Stimulated activated CD4-positive, alpha-beta T cell treated with anti-CD3 and anti-CD28 coated beads, TNF-alpha, amount 100 ng/mL, for 4 hours (primary cell): Measurements from ENCODE around the gene PARVB.
"Not testable (repeated sequence)": the region's sequence is repeated elsewhere in the genome, so short reads cannot be mapped to it uniquely, and the experiment has no call there.

Experiments used
- DNase-seq, 3 experiments: peaks; one replicate each; pipeline ENCODE4 v3.0.0-alpha.2; 2020; ENCODE audit warnings: low read depth in 3 of 3

PARVB gene

GRCh38 chr22:44108806-44109385, 84.8 kb downstream of the PARVB start:
- DNase-seq, result no peak

DNA sequence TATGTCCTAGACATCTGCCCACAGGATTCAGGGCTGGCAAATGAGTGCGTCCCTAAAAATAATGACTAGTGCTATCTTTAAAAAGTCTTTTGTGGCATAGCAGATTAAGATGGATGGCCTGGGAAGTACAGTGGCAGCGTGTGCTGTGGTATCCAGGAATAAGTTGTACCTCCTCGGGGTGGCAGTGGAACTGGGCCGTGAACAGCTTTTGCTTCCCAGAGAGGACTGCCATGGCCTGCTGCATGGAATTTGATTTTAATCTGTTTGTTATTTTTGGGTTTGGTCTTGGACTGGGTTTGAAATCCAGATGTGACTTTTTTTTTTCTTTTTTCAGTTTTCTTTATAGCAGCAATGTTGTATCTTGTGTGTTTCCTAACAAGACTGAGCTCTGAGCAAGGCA, 85.3 kb downstream of the PARVB start:
- no peak for DNase-seq

- not testable (repeated sequence) for DNase-seq
Observed at GRCh38 chr22:44110656-44111055, 86.6 kb downstream of the PARVB start.

GRCh38 chr22:44111562-44112155, 87.6 kb downstream of the PARVB start:
- no peak for DNase-seq

DNA sequence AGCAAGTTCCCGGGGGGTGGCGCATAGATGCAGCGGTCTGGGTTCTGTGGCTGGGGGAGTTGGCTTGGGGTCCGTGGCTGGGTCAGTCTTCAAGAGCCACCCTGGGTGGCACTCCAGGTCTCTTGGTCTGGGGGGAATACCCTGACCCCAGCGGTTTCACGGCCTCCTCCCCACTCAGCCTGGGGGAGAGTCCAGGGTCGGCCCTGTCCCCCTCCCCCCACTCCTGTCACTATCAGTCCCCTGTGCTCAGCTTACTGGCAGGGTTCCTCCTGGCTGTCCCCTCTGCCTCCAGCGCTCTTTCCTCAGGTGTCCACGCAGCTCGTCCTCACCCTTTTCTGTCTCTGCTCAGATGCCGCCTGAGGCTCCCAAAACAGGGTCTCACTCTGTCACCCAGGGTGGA, 88.1 kb downstream of the PARVB start:
- no peak for DNase-seq

DNA sequence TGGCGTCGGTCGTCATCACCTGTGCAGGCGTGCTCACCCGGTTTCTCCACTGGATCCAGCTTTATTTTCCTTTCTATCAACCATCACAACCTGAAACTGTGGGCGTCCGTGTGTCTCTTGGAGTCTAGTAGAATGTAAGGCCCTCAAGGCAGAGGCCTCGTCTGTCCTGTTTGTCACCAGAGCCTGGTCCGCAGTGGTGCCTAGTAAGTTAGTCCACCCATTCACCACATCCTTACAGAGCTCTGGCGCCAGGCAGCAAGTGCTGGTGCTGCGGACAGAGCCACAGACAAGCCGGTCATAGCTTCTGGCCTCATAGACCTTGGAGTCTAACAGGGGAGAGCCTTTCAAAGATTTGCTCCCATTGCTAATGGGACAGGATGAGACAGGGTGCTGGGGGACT, 92.2 kb downstream of the PARVB start:
- DNase-seq, result no peak

GRCh38 chr22:44116755-44117684, 92.9 kb downstream of the PARVB start:
- DNase-seq, result no peak

DNA sequence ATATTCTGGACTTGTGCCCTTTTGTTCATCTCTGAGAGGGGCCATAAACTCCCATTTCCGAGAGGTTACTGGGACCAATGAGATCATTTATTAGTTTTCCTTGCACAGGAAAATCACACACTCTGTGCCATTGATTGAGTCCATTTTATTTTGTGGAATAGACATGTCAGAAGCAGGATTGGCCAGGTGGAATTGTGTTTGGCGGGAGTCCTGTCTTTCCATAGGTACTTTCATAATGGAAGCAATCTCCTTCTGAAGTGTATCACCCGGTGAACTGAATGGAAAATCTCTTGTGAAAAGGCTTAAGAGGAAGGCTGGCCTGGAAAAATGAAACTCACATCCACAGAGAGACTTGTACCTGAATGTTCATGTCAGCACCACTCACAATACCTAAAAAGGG, 93.6 kb downstream of the PARVB start:
- no peak for DNase-seq

DNA sequence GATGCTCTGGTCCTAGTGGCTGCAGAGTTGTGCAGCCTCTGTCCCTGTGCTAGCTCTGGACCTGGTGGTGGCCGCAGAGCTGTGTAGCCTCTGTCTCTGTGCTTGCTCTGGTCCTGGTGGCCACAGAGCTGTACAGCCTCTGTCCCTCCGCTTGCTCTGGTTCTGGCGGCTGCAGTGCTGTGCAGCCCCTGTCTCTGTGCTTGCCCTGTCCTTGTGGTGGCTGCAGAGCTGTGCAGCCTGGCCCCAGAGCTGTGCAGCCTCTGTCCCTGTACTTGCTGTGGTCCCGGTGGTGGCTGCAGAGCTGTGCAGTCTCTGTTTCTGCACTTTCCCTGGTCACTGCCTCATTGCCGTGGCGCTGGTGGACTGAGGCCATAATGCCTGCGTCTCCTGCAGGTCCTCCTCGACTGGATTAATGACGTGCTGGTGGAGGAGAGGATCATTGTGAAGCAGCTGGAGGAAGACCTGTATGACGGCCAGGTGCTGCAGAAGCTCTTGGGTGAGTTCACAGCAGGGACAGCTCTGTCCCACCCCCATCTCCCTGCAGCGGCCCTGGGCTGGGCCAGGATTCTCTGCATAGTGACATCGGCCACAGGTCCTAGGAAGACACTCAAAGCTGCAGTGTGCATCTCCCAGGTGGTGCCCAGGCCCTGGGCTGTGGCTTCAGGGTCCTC, 94.7 kb downstream of the PARVB start:
- DNase-seq, result no peak

GRCh38 chr22:44119669-44120313, 95.7 kb downstream of the PARVB start:
- DNase-seq, result no peak

DNA sequence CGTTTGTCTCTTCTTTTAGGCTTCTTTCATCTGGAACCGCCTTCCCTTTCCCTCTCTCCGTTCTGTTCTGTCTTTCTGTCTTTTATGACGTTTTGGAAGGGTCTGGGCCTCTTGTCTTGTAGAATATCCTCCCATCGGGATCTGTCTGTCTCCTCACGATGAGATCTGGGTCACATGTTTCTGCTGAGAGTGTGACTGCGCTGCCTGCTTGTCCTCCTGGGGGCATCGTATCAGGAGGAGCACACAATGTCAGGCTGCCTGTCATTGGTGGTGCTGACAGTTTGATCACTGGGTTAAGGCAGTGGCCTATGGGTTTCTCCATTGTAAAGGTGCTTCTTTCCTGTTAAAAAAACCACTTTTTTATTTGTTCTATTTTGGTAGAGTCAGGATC, 96.2 kb downstream of the PARVB start:
- DNase-seq, result no peak

GRCh38 chr22:44125421-44125820, 101.3 kb downstream of the PARVB start:
- DNase-seq, result no peak

DNA sequence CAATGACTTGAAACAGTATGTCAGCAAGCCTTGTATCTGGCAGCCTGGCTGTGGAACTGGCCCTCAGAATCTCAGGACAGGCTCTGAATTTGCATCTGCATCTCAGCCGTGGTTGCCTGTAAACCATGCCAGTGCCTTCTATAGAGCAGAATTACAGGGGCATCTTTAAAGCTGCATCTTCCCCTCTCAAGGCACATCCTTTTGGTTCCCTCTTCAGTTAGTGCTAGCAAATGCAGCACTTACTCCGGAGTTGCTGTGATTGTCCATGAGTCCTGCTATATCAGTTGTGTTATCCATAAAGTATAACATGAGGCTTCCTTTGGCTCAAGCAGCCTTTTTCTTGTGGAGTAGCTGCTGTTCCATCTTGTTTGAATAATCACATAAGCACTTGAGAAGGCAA, 102.7 kb downstream of the PARVB start:
- no peak for DNase-seq

DNA sequence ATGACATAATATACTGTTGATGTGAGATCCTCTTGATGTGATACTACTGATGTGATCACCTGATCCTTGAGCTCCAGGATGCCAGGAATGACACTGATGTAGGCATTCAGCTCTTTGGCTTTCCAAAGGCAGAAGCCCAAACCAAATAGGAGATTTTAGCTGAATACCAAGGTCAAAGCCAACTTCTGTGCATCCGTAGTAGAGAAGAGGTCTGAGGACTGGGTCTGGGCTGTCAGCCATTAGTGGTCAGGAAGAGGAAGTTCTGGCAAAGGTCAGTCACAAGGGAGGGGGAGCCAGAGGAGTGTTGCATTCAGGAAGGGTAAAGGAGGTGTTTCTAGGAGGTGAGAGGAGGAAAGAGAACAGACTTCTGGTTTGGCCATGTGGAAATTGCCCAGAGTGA, 103.3 kb downstream of the PARVB start:
- DNase-seq, result no peak

DNA sequence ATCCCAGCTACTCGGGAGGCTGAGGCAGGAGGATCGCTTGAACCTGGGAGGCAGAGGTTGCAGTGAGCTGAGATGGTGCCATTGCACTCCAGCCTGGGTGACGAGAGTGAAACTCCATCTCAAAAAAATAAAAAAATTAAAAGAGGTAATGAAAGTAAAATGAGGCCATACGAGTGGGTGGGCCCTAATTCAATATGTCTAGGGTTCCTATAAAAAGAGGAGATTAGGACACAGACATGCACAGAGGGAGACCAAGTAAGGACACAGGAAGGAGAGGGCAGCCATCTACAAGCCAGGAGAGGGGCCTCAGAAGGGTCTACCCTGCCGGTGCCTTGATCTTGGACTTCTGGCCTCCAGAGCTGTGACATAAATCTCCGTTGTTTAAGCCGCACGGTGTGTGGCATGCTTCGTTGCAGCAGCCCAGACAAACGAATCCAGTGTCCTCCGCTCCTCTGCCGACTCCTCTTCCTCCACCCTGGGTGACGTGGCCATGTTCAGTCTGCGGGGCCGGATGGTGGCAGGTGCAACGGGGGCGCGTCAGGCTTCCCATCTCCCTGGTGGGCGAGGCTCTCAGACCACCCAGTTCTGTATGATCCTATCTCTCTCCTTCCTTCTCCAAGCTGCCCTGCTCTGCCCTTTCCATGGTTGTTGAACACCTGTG, 105.0 kb downstream of the PARVB start:
- no peak for DNase-seq

DNA sequence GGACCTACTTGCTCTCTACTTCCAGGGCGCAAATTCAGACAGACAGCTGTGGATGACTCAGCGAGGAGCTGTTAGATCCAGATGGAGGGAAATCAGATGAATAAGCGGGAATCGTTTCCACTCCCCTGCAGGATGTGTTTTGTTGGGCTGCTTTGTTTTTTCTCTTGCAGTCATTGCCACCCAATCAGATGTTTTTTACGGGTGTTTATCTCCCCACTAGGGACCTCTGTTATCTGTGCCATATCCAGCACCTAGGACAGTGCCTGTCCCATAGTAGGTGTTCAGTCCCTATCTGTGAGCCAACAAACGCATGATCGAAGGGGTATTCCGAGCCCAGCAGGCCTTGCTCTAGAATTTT, 105.5 kb downstream of the PARVB start:
- no peak for DNase-seq

DNA sequence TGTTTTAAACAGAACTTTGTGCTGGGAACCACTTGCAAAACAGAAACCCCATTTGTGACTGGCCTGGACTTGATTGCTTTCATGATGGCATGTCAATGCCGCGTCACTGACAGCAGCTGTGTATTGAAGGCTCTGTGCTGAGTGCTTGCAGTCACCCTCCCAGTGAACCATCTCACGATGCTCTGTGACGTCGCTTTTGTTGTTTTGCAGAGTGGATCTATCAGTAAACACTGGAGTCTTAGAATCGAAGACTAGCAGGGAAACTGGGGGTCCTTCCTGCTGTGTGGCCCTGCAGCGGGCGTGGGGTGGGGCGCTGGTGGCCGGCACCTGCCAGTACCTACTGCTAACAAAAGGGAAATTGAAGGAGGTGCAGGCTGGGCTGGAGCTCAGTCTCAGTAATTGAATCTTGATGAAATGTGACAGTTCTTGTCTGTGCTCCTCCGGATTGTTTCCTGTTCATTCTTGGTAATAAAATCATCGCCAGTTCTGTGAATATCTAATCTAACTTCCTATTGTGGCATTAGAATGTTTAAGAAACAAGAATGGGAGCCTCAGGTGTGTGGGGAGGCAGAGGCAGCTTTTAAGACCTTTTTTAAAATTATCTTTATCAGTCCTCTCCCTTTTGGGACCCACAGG, 106.1 kb downstream of the PARVB start:
- DNase-seq, result no peak

- DNase-seq, result no peak
Observed at GRCh38 chr22:44131412-44131811, 107.3 kb downstream of the PARVB start.

GRCh38 chr22:44131989-44132685, 108.0 kb downstream of the PARVB start:
- no peak for DNase-seq

DNA sequence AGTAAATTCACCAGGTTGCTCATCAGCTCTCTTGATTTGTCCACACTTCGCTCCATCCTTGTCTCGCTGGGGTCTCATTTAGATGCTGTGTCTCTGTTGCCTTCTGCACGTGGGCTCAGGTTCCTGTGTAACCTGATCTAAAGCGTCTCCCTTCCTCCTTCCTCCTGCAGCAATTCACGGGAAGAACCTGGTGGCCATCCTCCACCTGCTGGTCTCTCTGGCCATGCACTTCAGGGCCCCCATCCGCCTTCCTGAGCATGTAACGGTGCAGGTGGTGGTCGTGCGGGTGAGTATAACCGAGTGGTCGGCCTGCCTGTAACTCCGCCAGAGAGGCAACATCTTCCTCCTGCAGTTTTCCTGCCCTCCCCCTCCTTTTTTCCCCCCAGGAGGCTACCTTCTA, 108.6 kb downstream of the PARVB start:
- DNase-seq, result no peak
